Mesodermal cell (in vitro differentiated cells): ENCODE measurements around the gene ASB1.

Experiments used
- H3K27ac ChIP-seq: 2 replicates; pipeline ENCODE4 v1.7.0; 2013; ENCODE audit warnings: mild to moderate bottlenecking, low read depth, low read length, moderate library complexity; ENCODE audit not compliant: severe bottlenecking
- H3K36me3 ChIP-seq: 2 replicates; pipeline ENCODE4 v1.7.1; 2013; ENCODE audit warnings: mild to moderate bottlenecking, low read length, moderate library complexity; ENCODE audit not compliant: control insufficient read depth, insufficient read depth
- H3K4me1 ChIP-seq: one replicate; pipeline ENCODE4 v1.7.1; 2013; ENCODE audit warnings: mild to moderate bottlenecking, low read length; ENCODE audit not compliant: insufficient read depth, control insufficient read depth, poor library complexity, severe bottlenecking
- H3K4me3 ChIP-seq: 2 replicates; pipeline ENCODE4 v1.7.0; 2013; ENCODE audit warnings: low read length, control low read depth, mild to moderate bottlenecking; ENCODE audit not compliant: insufficient read depth, poor library complexity, severe bottlenecking; ENCODE audit errors: extremely low read depth
- H3K9me3 ChIP-seq: 2 replicates; pipeline ENCODE4 v1.7.1; 2013; ENCODE audit warnings: mild to moderate bottlenecking, low read length, moderate library complexity; ENCODE audit not compliant: control insufficient read depth
- WGBS, 2 experiments: methylation state at CpG; one replicate each; pipeline ENCODE4 v1.1.5; 2013; ENCODE audit warnings: missing lambda C conversion rate in 2 of 2; ENCODE audit not compliant: insufficient coverage in 2 of 2; 5-methylcytosine and 5-hydroxymethylcytosine counted together

Gene ASB1

GRCh38 chr2:238486123-238486848 is 59.6 kb downstream of the ASB1 start:
- 72 to 78% methylated on average over 3 to 5 of the region's 5 CpGs for WGBS, 2 experiments
- H3K4me1 ChIP-seq: no peaks in the 10 kb centered on the region
- no peaks in the 10 kb centered on the region for H3K36me3 ChIP-seq
- no peak overlapping the region for H3K4me3 ChIP-seq
- H3K27ac ChIP-seq: no peak overlapping the region
- no peaks in the 10 kb centered on the region for H3K9me3 ChIP-seq

- no peaks in the 10 kb centered on the region for H3K4me1 ChIP-seq
- H3K9me3 ChIP-seq: no peaks in the 10 kb centered on the region
- H3K4me3 ChIP-seq: no peak overlapping the region
- 93 to 96% methylated on average over 12 to 14 of the region's 14 CpGs for WGBS, 2 experiments
- no peak overlapping the region for H3K27ac ChIP-seq
- H3K36me3 ChIP-seq: no peaks in the 10 kb centered on the region
Observed at GRCh38 chr2:238487134-238487533, 60.4 kb downstream of the ASB1 start.

GRCh38 chr2:238487652-238488346 is 61.1 kb downstream of the ASB1 start:
- Histone ChIP-seq H3K36me3 (no peaks in the 10 kb centered on the region), H3K9me3 (no peaks in the 10 kb centered on the region), H3K4me3 (no peak overlapping the region), H3K27ac (no peak overlapping the region), H3K4me1 (no peaks in the 10 kb centered on the region)
- 91% methylated on average over 7 to 12 of the region's 12 CpGs for WGBS, 2 experiments

GRCh38 chr2:238488347-238488826 is 61.7 kb downstream of the ASB1 start:
- no peaks in the 10 kb centered on the region for H3K9me3 ChIP-seq
- no peaks in the 10 kb centered on the region for H3K36me3 ChIP-seq
- H3K4me1 ChIP-seq: no peaks in the 10 kb centered on the region
- H3K4me3 ChIP-seq: no peak overlapping the region
- WGBS, 2 experiments: 93% methylated on average over 9 of the region's 10 CpGs
- no peak overlapping the region for H3K27ac ChIP-seq

- no peaks in the 10 kb centered on the region for H3K4me1 ChIP-seq
- no peaks in the 10 kb centered on the region for H3K9me3 ChIP-seq
- H3K36me3 ChIP-seq: no peaks in the 10 kb centered on the region
- H3K27ac ChIP-seq: no peak overlapping the region
- 92 to 96% methylated on average over 11 to 13 of the region's 14 CpGs for WGBS, 2 experiments
- no peak overlapping the region for H3K4me3 ChIP-seq
Observed at GRCh38 chr2:238489431-238489830, 62.7 kb downstream of the ASB1 start.

- Histone ChIP-seq H3K9me3 (no peaks in the 10 kb centered on the region), H3K36me3 (no peaks in the 10 kb centered on the region), H3K27ac (no peak overlapping the region), H3K4me3 (no peak overlapping the region), H3K4me1 (no peaks in the 10 kb centered on the region)
Observed at GRCh38 chr2:238489896-238490295, 63.2 kb downstream of the ASB1 start.

GRCh38 chr2:238492840-238493239 is 66.1 kb downstream of the ASB1 start:
- H3K4me3 ChIP-seq: no peak overlapping the region
- H3K36me3 ChIP-seq: no peaks in the 10 kb centered on the region
- H3K9me3 ChIP-seq: no peaks in the 10 kb centered on the region
- peak overlapping the region; percentile 5 for H3K27ac ChIP-seq
- 69 to 94% methylated on average over 3 to 4 of the region's 5 CpGs for WGBS, 2 experiments
- H3K4me1 ChIP-seq: no peaks in the 10 kb centered on the region

GRCh38 chr2:238493411-238493810 is 66.7 kb downstream of the ASB1 start:
- 90 to 93% methylated on average over 2 to 3 of the region's 5 CpGs for WGBS, 2 experiments

GRCh38 chr2:238493880-238494572 is 67.3 kb downstream of the ASB1 start:
- Histone ChIP-seq H3K27ac (no peak overlapping the region), H3K9me3 (no peaks in the 10 kb centered on the region), H3K4me3 (no peak overlapping the region), H3K36me3 (no peaks in the 10 kb centered on the region), H3K4me1 (no peaks in the 10 kb centered on the region)
- 90 to 96% methylated on average over 14 to 15 of the region's 18 CpGs for WGBS, 2 experiments

More at GRCh38 chr2:238493411-238493810, 66.7 kb downstream of the ASB1 start:
- Histone ChIP-seq H3K4me3 (no peak overlapping the region), H3K27ac (no peak overlapping the region), H3K4me1 (no peaks in the 10 kb centered on the region), H3K36me3 (no peaks in the 10 kb centered on the region), H3K9me3 (no peaks in the 10 kb centered on the region)

GRCh38 chr2:238494573-238494961 is 67.8 kb downstream of the ASB1 start:
- no peaks in the 10 kb centered on the region for H3K36me3 ChIP-seq
- H3K4me3 ChIP-seq: no peak overlapping the region
- no peaks in the 10 kb centered on the region for H3K9me3 ChIP-seq
- whole genome bisulfite sequencing, 2 experiments: 91 to 93% methylated on average over 11 to 16 of the region's 16 CpGs
- H3K4me1 ChIP-seq: no peaks in the 10 kb centered on the region
- H3K27ac ChIP-seq: no peak overlapping the region
